C4-2B (cell line): ENCODE data around the gene ASTN1.
A peak's percentile ranks its signal among the peaks of the same experiment; 100 is the strongest.

Source experiments
- ZFX ChIP-seq: fragments of 450-650 bp; IDR thresholded peaks from 2 replicates; pipeline ENCODE4 v1.6.1; 2017
- TF ChIP-seq, protein P1 (sequence below): fragments of 450-650 bp; conservative IDR thresholded peaks from 2 replicates; pipeline ENCODE4 v1.5.1; 2017; ENCODE audit warnings: mild to moderate bottlenecking

DNA sequence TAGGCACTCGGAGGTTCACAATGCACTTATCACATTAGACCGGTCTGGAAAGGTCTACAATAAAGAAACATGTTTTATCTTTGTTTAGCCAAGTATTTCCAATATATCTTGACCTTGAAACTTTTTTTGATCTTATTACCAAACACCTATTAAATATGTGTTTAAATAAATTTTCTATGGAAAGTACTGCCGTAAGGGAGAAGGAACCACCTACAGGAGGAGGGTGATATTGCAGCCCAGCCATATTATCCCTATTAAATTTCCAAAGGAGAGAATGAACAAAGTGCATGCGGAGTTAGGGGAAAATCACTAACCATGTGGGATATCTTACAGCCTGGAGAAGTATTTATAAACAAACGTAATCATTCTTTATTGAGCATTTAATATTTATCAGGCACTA lies 20.7 kb upstream of the ASTN1 start:
- TF ChIP-seq, protein P1, sequence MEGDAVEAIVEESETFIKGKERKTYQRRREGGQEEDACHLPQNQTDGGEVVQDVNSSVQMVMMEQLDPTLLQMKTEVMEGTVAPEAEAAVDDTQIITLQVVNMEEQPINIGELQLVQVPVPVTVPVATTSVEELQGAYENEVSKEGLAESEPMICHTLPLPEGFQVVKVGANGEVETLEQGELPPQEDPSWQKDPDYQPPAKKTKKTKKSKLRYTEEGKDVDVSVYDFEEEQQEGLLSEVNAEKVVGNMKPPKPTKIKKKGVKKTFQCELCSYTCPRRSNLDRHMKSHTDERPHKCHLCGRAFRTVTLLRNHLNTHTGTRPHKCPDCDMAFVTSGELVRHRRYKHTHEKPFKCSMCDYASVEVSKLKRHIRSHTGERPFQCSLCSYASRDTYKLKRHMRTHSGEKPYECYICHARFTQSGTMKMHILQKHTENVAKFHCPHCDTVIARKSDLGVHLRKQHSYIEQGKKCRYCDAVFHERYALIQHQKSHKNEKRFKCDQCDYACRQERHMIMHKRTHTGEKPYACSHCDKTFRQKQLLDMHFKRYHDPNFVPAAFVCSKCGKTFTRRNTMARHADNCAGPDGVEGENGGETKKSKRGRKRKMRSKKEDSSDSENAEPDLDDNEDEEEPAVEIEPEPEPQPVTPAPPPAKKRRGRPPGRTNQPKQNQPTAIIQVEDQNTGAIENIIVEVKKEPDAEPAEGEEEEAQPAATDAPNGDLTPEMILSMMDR, result peak; percentile 87
- TF ChIP-seq ZFX, result no peak
